ENCODE measurements around the gene KLK4.

KLK4 gene

GRCh38 chr19:50880241-50880640 is 31.0 kb downstream of the KLK4 start:
- TF ChIP-seq ZFX (IDR thresholded peaks at IDR 0.05) (no peak), CTCF (conservative IDR thresholded peaks at IDR 0.05) (no peak)
- peak overlapping the region; percentile 100 for H3K27ac ChIP-seq

GRCh38 chr19:50878851-50879250 is 32.3 kb downstream of the KLK4 start:
- no peak for TF ChIP-seq ZFX (IDR thresholded peaks at IDR 0.05)
- no peak for TF ChIP-seq CTCF (conservative IDR thresholded peaks at IDR 0.05)
- H3K27ac ChIP-seq = peak overlapping the region; percentile 100

DNA sequence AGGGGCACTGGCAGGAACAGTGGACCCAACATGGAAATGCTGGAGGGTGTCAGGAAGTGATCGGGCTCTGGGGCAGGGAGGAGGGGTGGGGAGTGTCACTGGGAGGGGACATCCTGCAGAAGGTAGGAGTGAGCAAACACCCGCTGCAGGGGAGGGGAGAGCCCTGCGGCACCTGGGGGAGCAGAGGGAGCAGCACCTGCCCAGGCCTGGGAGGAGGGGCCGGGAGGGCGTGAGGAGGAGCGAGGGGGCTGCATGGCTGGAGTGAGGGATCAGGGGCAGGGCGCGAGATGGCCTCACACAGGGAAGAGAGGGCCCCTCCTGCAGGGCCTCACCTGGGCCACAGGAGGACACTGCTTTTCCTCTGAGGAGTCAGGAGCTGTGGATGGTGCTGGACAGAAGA is 33.9 kb downstream of the KLK4 start:
- peak overlapping the region; percentile 100 for H3K27ac ChIP-seq

GRCh38 chr19:50876456-50876855 is 34.7 kb downstream of the KLK4 start:
- TF ChIP-seq CTCF (conservative IDR thresholded peaks at IDR 0.05) (no peak), ZFX (IDR thresholded peaks at IDR 0.05) (no peak)
- H3K27ac ChIP-seq = peak overlapping the region; percentile 100

More for the DNA sequence above, 33.9 kb downstream of the KLK4 start:
- TF ChIP-seq ZFX (IDR thresholded peaks at IDR 0.05) = no peak
- TF ChIP-seq CTCF (conservative IDR thresholded peaks at IDR 0.05) = no peak

DNA sequence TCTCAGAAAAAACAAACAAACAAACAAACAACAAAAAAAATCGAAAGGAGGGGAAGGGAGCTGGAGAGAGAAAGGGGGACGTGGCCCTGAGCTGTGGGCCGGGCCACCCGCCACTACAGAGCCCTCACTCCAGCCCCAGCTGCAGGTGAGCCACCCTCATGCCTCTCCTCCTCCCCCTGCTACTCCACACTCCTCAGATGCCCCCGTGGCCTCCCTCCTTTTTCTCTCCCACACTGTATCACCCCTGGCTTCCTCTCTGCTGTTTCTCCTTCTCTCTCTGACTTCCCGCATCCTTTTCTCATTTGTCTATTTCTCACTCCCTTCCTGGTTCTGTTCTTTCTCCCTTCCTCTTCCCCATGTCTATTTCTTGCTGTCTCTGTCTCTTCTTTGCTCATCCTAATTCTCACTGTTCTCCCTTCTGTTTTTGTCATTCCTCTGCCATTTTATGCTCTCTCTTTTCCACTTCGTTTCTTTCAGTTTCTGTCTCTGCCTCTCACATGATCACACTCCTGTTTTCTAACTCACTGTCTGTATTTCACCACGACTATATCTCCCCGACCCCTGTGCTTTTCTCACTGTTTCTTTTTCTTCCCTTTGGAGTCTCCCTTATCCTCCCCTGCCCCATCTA is 35.3 kb downstream of the KLK4 start:
- H3K27ac ChIP-seq = peak overlapping the region; percentile 100
- TF ChIP-seq ZFX (IDR thresholded peaks at IDR 0.05) (no peak), CTCF (conservative IDR thresholded peaks at IDR 0.05) (no peak)

GRCh38 chr19:50874211-50874610 is 37.0 kb downstream of the KLK4 start:
- H3K27ac ChIP-seq = peak overlapping the region; percentile 100
- TF ChIP-seq CTCF (conservative IDR thresholded peaks at IDR 0.05) = no peak
- TF ChIP-seq ZFX (IDR thresholded peaks at IDR 0.05) = no peak

DNA sequence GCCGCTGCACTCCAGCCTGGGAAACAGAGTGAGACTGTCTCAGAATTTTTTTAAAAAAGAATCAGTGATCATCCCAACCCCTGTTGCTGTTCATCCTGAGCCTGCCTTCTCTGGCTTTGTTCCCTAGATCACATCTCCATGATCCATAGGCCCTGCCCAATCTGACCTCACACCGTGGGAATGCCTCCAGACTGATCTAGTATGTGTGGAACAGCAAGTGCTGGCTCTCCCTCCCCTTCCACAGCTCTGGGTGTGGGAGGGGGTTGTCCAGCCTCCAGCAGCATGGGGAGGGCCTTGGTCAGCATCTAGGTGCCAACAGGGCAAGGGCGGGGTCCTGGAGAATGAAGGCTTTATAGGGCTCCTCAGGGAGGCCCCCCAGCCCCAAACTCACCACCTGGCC is 38.1 kb downstream of the KLK4 start, which contains the start of gene KLK2:
TSS of gene KLK2 (plus strand) at position 384 of the 400 bp plus-strand sequence. CDS start 35 bp downstream, outside the sequence.
- TF ChIP-seq CTCF (conservative IDR thresholded peaks at IDR 0.05) (no peak), ZFX (IDR thresholded peaks at IDR 0.05) (no peak)
- peak within 1 kb of the TSS; percentile 100 for H3K27ac ChIP-seq

Data from C4-2B (cell line).